NB4 (cell line): ENCODE measurements around the gene ACOT12.

Source experiments
- MYC ChIP-seq: IDR thresholded peaks from 2 replicates; pipeline ENCODE4 v1.6.1; 2011; ENCODE audit warnings: low read depth, low read length
- POLR2A ChIP-seq: IDR thresholded peaks from 2 replicates; pipeline ENCODE4 v1.6.1; 2011; ENCODE audit warnings: mild to moderate bottlenecking; ENCODE audit not compliant: insufficient read length; ENCODE audit errors: extremely low read depth
- TF ChIP-seq, protein P1 (sequence below): IDR thresholded peaks from one replicate; pipeline ENCODE4 v1.5.1; 2012; ENCODE audit warnings: low read depth, low read length

DNA sequence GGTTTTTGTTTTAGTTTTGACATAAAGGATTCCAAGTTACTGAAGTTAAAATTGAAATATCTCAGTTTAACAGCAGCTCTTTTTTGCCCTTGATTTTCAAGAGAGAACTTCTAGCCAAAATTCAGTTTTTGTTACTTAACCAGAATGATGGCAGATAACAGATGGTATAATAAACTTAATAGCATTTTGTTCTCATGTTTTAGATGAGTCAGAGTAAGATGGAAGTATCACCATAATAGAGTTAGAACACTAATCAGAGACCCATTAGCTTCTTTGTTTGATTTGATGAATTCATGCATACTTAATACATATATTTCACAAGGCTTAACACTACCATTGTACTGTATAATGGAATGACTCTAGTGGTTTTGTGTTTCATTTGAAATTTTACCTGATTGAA lies 80.7 kb downstream of the ACOT12 start:
- TF ChIP-seq, protein P1, sequence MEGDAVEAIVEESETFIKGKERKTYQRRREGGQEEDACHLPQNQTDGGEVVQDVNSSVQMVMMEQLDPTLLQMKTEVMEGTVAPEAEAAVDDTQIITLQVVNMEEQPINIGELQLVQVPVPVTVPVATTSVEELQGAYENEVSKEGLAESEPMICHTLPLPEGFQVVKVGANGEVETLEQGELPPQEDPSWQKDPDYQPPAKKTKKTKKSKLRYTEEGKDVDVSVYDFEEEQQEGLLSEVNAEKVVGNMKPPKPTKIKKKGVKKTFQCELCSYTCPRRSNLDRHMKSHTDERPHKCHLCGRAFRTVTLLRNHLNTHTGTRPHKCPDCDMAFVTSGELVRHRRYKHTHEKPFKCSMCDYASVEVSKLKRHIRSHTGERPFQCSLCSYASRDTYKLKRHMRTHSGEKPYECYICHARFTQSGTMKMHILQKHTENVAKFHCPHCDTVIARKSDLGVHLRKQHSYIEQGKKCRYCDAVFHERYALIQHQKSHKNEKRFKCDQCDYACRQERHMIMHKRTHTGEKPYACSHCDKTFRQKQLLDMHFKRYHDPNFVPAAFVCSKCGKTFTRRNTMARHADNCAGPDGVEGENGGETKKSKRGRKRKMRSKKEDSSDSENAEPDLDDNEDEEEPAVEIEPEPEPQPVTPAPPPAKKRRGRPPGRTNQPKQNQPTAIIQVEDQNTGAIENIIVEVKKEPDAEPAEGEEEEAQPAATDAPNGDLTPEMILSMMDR = no peak
- TF ChIP-seq POLR2A (no peak), MYC (no peak)
